Activated CD8-positive, alpha-beta memory T cell treated with anti-CD3 and anti-CD28 coated beads for 48 hours (primary cell): ENCODE data around the gene POP4.

Experiments
- DNase-seq, 3 experiments: peaks; one replicate each; pipeline ENCODE4 v3.0.0-alpha.2; 2020; ENCODE audit warnings: low read depth in 2 of 3, low spot score in 2 of 3

The POP4 gene

GRCh38 chr19:29629836-29630534 is 23.9 kb downstream of the POP4 start:
- no peak for DNase-seq

GRCh38 chr19:29630655-29631054 is 24.6 kb downstream of the POP4 start:
- DNase-seq: no peak

GRCh38 chr19:29631450-29631849 is 25.4 kb downstream of the POP4 start:
- no peak for DNase-seq

GRCh38 chr19:29634002-29634401 is 27.9 kb downstream of the POP4 start:
- DNase-seq: no peak

GRCh38 chr19:29634423-29635130 is 28.5 kb downstream of the POP4 start:
- no peak for DNase-seq

- no peak for DNase-seq
Observed at GRCh38 chr19:29635963-29636362, 29.9 kb downstream of the POP4 start.

GRCh38 chr19:29636553-29637360 is 30.7 kb downstream of the POP4 start:
- DNase-seq: no peak

GRCh38 chr19:29639086-29639485 is 33.0 kb downstream of the POP4 start:
- no peak for DNase-seq

- no peak for DNase-seq
Observed at GRCh38 chr19:29640231-29640630, 34.1 kb downstream of the POP4 start.

GRCh38 chr19:29641597-29641996 is 35.5 kb downstream of the POP4 start:
- no peak for DNase-seq

- no peak for DNase-seq
Observed at GRCh38 chr19:29643361-29643935, 37.4 kb downstream of the POP4 start.

- no peak for DNase-seq
Observed at GRCh38 chr19:29644210-29644609, 38.1 kb downstream of the POP4 start.

GRCh38 chr19:29645491-29645867 is 39.4 kb downstream of the POP4 start:
- no peak for DNase-seq

- no peak for DNase-seq
Observed at GRCh38 chr19:29645911-29646310, 39.8 kb downstream of the POP4 start.

- DNase-seq: no peak
Observed at GRCh38 chr19:29650772-29651387, 44.8 kb downstream of the POP4 start.

GRCh38 chr19:29651622-29652394 is 45.7 kb downstream of the POP4 start:
- DNase-seq: no peak

GRCh38 chr19:29653398-29653797 is 47.3 kb downstream of the POP4 start:
- DNase-seq: no peak

- no peak for DNase-seq
Observed at GRCh38 chr19:29655648-29656335, 49.7 kb downstream of the POP4 start.

- no peak for DNase-seq
Observed at GRCh38 chr19:29658221-29658991, 52.3 kb downstream of the POP4 start.
